ENCODE results near the gene LIME1. TPM values are rescaled to one million over a fixed set of nuclear protein-coding genes. Genes with fewer than 3 reads are reported as not detected.

Gene LIME1
- total RNA-seq, 1 experiment from 2014 or later: 27.4 TPM

- TF ChIP-seq YY1 (IDR thresholded peaks at IDR 0.05; ENCODE audit: extremely low read depth, insufficient replicate concordance, low read depth, low read length) (no peak), TCF7L2 (IDR thresholded peaks at IDR 0.05; ENCODE audit: borderline replicate concordance, extremely low read depth, insufficient read depth, insufficient read length) (no peak), CEBPB (IDR thresholded peaks at IDR 0.05; ENCODE audit: low read depth) (no peak), JUND (IDR thresholded peaks at IDR 0.05) (no peak), RAD21 (IDR thresholded peaks at IDR 0.05; ENCODE audit: low read depth) (no peak), ZFX (IDR thresholded peaks at IDR 0.05) (no peak), ELF1 (IDR thresholded peaks at IDR 0.05; ENCODE audit: borderline replicate concordance, low read depth) (no peak)
These were observed 14.5 kb downstream of the LIME1 start (continued) for GRCh38 chr20:63750807-63751470.

- DNase-seq (ENCODE audit: low read depth, low spot score) (no peak), ATAC-seq (peak; percentile 15; the same call in 1 of the 2 replicates)
- intact Hi-C loops (cut with micrococcal nuclease): no loop called here
- no peak overlapping the region for H2AFZ ChIP-seq (ENCODE audit: low read depth, low read length, poor library complexity, severe bottlenecking)
- no peaks in the 10 kb centered on the region for H4K20me1 ChIP-seq (ENCODE audit: insufficient read depth)
- ChIA-PET RAD21 (ENCODE audit: low non-redundant PET in 1 of 2, low total read pairs in 2 of 2, uncharacterized antibody in 2 of 2, unreplicated experiment in 2 of 2) (no interaction called here), POLR2A (interaction anchor here (0.7 kb wide), 1 partner anchor 76 kb away, joined by 3 read pairs; no protein-coding TSS in a partner anchor), CTCF (no interaction called here)
- no peak overlapping the region for H3K4me2 ChIP-seq (ENCODE audit: low read length)
- H3K4me3 ChIP-seq (replicated peaks in 1 of 2; ENCODE audit: low read depth in 1 of 2, low read length in 2 of 2): no peak overlapping the region
- BruUV-seq (replicated peaks): no TSS peak
- TF ChIP-seq MAX (IDR thresholded peaks at IDR 0.05) (no peak), POLR2AphosphoS5 (IDR thresholded peaks at IDR 0.05; ENCODE audit: low read depth, low read length) (no peak), ZFX (IDR thresholded peaks at IDR 0.05) (no peak), ZNF274 (IDR thresholded peaks at IDR 0.05; ENCODE audit: low read depth, low read length) (no peak), CTCF (IDR thresholded peaks at IDR 0.05 in 2 of 3, conservative IDR thresholded peaks at IDR 0.05 in 1 of 3; ENCODE audit: borderline replicate concordance in 1 of 3, insufficient read depth in 1 of 3, low read depth in 2 of 3, low read length in 2 of 3) (no peak), SP1 (IDR thresholded peaks at IDR 0.05; ENCODE audit: low read depth) (no peak), YY1 (IDR thresholded peaks at IDR 0.05; ENCODE audit: extremely low read depth, insufficient replicate concordance, low read depth, low read length) (no peak), POLR2A (IDR thresholded peaks at IDR 0.05; ENCODE audit: borderline replicate concordance, extremely low read depth, insufficient read depth, insufficient read length) (no peak), SIN3A (IDR thresholded peaks at IDR 0.05; ENCODE audit: low read depth) (no peak), CBX3 (IDR thresholded peaks at IDR 0.05; ENCODE audit: low read depth) (no peak), JUND (IDR thresholded peaks at IDR 0.05) (no peak)
- no peaks in the 10 kb centered on the region for H3K4me1 ChIP-seq (ENCODE audit: control insufficient read depth in 1 of 2, insufficient read depth in 2 of 2, low read length in 2 of 2)
- H3K9me3 ChIP-seq (ENCODE audit: control insufficient read depth in 1 of 2, insufficient read depth in 1 of 2, low read depth in 1 of 2, low read length in 2 of 2): no peaks in the 10 kb centered on the region
- no peaks in the 10 kb centered on the region for H3K27me3 ChIP-seq (ENCODE audit: insufficient read depth, low read length)
- H3K36me3 ChIP-seq (ENCODE audit: control insufficient read depth in 1 of 2, insufficient read depth in 2 of 2, low read length in 2 of 2): no peaks in the 10 kb centered on the region
- no peak overlapping the region for H3K27ac ChIP-seq (ENCODE audit: low read depth, low read length)
- no peaks in the 10 kb centered on the region for H3K9me2 ChIP-seq (ENCODE audit: insufficient read depth)
- H3K9ac ChIP-seq (ENCODE audit: low read length): no peak overlapping the region
- no peaks in the 10 kb centered on the region for H3K79me2 ChIP-seq (ENCODE audit: insufficient read depth, low read length)
These were observed 15.2 kb downstream of the LIME1 start for GRCh38 chr20:63751471-63752271.
